Psoas muscle (tissue), 8 donors: ENCODE data around the gene TNRC6B. TPM values are rescaled to one million over a fixed set of nuclear protein-coding genes. Genes with fewer than 3 reads are reported as not detected.

Experiments
- ATAC-seq, 4 donors: fragments of 200-7000 bp; cut with Tn5 transposase; one replicate each; pipeline ENCODE4 v1.9.1; 2020; ENCODE audit warnings: moderate library complexity in 3 of 4, mild to moderate bottlenecking in 2 of 4
- DNase-seq, 2 donors: peaks; one replicate each; pipeline ENCODE4 v3.0.0-alpha.2; 2020
- H3K27ac ChIP-seq: fragments of 200-600 bp; one replicate; pipeline ENCODE4 v1.8.0; 2022
- H3K27me3 ChIP-seq, 3 donors: fragments of 200-600 bp in 1 of 3; one replicate each; pipeline versions ENCODE4 v1.6.1 to v1.8.0; 2013 to 2022; ENCODE audit warnings: low read length in 2 of 3, mild to moderate bottlenecking in 2 of 3, moderate library complexity in 1 of 3; ENCODE audit not compliant: insufficient read depth in 3 of 3
- H3K36me3 ChIP-seq, 2 donors: fragments of 200-600 bp in 1 of 2; one replicate each; pipeline versions ENCODE4 v1.6.1 to v1.8.0; 2013 to 2022; ENCODE audit warnings: low read depth in 1 of 2, mild to moderate bottlenecking in 1 of 2, moderate library complexity in 1 of 2; ENCODE audit not compliant: insufficient read depth in 1 of 2
- H3K4me1 ChIP-seq: fragments of 200-600 bp; one replicate; pipeline ENCODE4 v1.8.0; 2022
- H3K4me3 ChIP-seq: fragments of 200-600 bp; one replicate; pipeline ENCODE4 v1.8.0; 2022; ENCODE audit warnings: mild to moderate bottlenecking
- H3K9me3 ChIP-seq: fragments of 200-600 bp; one replicate; pipeline ENCODE4 v1.8.0; 2022
- WGBS, 3 donors: extraction: QIAGEN DNeasy Blood & Tissue Kit; methylation state at CpG; one replicate each; pipeline versions ENCODE4 v1.1.6 to v1.1.7; 2013; 5-methylcytosine and 5-hydroxymethylcytosine counted together
- intact Hi-C, 2 donors: fragments of 100-400 bp; cut with DNase I; formaldehyde crosslinking; loops; one replicate each; pipeline versions ENCODE4 v1.11.0 to v1.14.2; 2022
- polyA plus RNA-seq, 3 donors: library from polyadenylated mRNA; stranded (reverse); fragments of 200-250 nt; gene quantifications; one replicate each; pipeline ENCODE4 v1.2.3, GENCODE V29; 2013
- total RNA-seq, 4 donors: library from RNA; stranded (reverse); fragmentation: NEBNext Ultra II Directional in 2 of 4; extraction: Animal tissue kit (Norgen Biotek cat#: 25700) in 2 of 4; gene quantifications; one replicate each; pipeline versions ENCODE4 v1.2.1 to v1.2.4, GENCODE V29; 2021 to 2023
- TF ChIP-seq, protein P1 (sequence below): fragments of 200-600 bp; IDR thresholded peaks from one replicate; pipeline ENCODE4 v1.8.0; 2022; ENCODE audit warnings: antibody characterized with exemption
- donor health status: healthy with polysubstance abuse.
- donor health status: DM: no; HTN: no; CAD: no; lungs with moderate emphysema.
- donor health status: Bipolar disorder and iron deficiency.
- donor health status: healthy.
- donor health status: DM: yes; HTN: yes; CAD: no.
- donor health status: DM: no; HTN: no; CAD: no.
- donor health status: DM: no; HTN: no; CAD: no.
- donor health status: DM: yes; HTN: yes; CAD: no.

TNRC6B gene
- total and polyA plus RNA-seq, 7 donors = 2.2 to 49.4 (median 27.9) TPM

DNA sequence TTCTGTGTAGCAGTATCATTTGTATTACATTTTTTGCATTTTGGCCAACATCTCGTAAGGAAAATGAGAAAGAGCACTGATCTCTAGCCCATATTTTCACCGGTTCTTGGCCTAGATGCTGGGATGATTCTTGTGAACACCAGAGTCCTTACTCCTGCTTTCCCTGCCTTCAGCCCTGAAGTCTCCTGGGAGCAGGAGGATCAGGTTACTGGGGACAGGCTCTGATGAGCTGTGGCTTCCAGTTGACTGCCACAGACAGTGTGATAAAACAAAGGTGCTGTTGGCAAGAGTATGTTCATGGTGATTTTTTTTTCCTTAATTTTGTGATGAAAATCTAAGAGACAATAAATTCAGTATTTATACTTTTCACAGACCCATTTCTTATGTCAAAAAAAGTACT is 134.3 kb downstream of the TNRC6B start:
- 34 to 64% (median 54%) methylated on average over 2 of the region's 2 CpGs for WGBS, 3 donors
- TF ChIP-seq, protein P1, sequence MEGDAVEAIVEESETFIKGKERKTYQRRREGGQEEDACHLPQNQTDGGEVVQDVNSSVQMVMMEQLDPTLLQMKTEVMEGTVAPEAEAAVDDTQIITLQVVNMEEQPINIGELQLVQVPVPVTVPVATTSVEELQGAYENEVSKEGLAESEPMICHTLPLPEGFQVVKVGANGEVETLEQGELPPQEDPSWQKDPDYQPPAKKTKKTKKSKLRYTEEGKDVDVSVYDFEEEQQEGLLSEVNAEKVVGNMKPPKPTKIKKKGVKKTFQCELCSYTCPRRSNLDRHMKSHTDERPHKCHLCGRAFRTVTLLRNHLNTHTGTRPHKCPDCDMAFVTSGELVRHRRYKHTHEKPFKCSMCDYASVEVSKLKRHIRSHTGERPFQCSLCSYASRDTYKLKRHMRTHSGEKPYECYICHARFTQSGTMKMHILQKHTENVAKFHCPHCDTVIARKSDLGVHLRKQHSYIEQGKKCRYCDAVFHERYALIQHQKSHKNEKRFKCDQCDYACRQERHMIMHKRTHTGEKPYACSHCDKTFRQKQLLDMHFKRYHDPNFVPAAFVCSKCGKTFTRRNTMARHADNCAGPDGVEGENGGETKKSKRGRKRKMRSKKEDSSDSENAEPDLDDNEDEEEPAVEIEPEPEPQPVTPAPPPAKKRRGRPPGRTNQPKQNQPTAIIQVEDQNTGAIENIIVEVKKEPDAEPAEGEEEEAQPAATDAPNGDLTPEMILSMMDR = no peak
- peaks cover 13 to 99% of the 10 kb centered on the region in 2 donors for H3K36me3 ChIP-seq
- no peak overlapping the region for H3K27ac ChIP-seq
- ATAC-seq = peak; percentile 55 to 80 (median 70)
- H3K27me3 ChIP-seq = no peaks in the 10 kb centered on the region
- no peaks in the 10 kb centered on the region for H3K9me3 ChIP-seq
- H3K4me1 ChIP-seq = peaks cover 19% of the 10 kb centered on the region
- no peak for DNase-seq
- intact Hi-C loops = no loop called here
- no peak overlapping the region for H3K4me3 ChIP-seq

DNA sequence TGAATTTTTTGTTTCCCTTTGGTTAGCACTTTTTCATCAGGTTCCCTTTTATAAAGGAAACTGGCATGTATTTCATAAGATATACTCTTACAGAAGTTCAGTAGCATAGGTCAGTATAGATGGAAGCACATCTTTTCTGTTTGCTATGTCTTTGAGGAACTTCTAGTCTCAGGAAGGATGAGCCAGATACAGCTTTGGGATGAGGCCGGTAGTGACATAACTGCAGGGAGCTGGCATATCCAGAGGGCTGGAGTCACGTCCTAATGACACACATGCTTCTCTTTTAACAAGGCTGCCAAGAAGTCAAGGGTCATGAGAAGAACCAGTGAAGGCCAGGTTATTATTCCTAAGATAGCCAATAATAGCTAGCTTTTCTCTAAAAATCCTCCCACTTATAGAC is 135.3 kb downstream of the TNRC6B start:
- H3K9me3 ChIP-seq = no peaks in the 10 kb centered on the region
- H3K27ac ChIP-seq = no peak overlapping the region
- intact Hi-C loops = no loop called here
- H3K36me3 ChIP-seq = peaks cover 6 to 99% of the 10 kb centered on the region in 2 donors
- ATAC-seq = peak in 2 of 4 donors; percentile 28 to 55
- no peaks in the 10 kb centered on the region for H3K27me3 ChIP-seq
- WGBS, 3 donors = 14 to 36% (median 21%) methylated on average over 2 of the region's 2 CpGs
- TF ChIP-seq, protein P1 = no peak
- no peak for DNase-seq
- H3K4me3 ChIP-seq = no peak overlapping the region
- peaks cover 19% of the 10 kb centered on the region for H3K4me1 ChIP-seq

DNA sequence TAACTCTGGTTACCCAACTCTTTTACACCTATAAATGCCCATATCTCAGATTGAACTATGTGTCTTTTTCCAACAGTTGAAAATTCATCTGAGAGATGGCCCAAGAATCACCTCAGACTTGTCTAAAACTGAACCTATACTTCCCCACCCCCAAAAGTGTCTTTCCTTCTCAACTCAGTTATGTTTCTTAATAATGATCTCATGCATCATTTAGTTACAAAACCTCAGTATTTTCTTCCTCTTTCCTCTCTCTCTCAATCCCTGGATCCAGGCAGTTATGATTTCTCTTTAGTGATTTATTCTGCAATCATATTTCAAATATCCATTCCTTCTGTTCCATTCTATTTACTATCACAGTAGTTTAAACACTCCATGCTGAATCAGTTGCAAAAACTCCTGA is 136.3 kb downstream of the TNRC6B start:
- Histone ChIP-seq H3K36me3 (peaks cover 6 to 99% of the 10 kb centered on the region in 2 donors), H3K4me1 (peaks cover 19% of the 10 kb centered on the region), H3K4me3 (no peak overlapping the region), H3K27ac (no peak overlapping the region), H3K9me3 (no peaks in the 10 kb centered on the region), H3K27me3 (no peaks in the 10 kb centered on the region)
- TF ChIP-seq, protein P1 = no peak
- intact Hi-C loops = no loop called here
- DNase-seq (no peak), ATAC-seq (no peak)

DNA sequence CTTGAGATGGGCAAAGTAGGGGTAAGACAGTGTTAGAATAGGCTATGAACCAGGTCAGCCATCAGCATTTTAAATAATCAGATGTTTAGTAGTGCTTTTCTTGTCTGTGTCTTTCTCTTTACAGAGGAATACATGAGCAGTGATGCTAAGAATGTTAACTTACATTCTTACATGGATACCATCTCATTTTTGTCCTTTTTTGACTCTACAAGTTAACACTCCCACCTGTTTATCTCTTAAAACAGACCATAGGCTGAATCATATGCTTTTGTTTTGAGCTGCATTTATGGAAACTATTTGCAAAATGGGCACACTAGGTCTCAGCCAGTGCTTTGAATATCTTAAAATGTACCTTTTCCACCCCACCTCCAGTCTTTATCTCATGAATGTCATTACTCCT is 143.0 kb downstream of the TNRC6B start:
- Histone ChIP-seq H3K27ac (no peak overlapping the region), H3K27me3 (no peaks in the 10 kb centered on the region), H3K4me3 (no peak overlapping the region), H3K9me3 (no peaks in the 10 kb centered on the region), H3K4me1 (no peaks in the 10 kb centered on the region), H3K36me3 (peaks cover 7 to 99% of the 10 kb centered on the region in 2 donors)
- intact Hi-C loops = no loop called here
- ATAC-seq (no peak), DNase-seq (no peak)
- TF ChIP-seq, protein P1 = no peak

DNA sequence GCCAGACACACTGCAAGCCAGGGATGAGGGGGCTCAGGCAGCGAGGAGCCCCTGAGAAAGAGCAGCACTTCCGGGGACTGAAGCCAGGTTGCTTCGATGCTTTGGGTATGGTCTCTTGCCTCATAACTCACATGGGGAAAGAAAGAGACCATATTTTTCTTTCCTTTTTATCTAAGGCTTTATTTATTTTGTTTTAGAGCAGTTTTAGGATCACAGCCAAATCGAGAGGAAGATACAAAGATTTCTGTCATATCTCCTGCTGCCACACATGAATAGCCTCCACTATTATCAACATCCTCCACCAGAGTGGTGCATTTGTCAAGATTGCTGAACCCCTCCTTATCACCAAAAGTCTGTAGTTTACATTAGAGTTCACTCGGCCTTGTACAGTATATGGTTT is 144.3 kb downstream of the TNRC6B start:
- intact Hi-C loops = no loop called here
- Histone ChIP-seq H3K4me1 (no peaks in the 10 kb centered on the region), H3K4me3 (no peak overlapping the region), H3K36me3 (peaks cover 3 to 91% of the 10 kb centered on the region in 2 donors), H3K9me3 (no peaks in the 10 kb centered on the region), H3K27me3 (no peaks in the 10 kb centered on the region), H3K27ac (no peak overlapping the region)
- TF ChIP-seq, protein P1 = no peak
- DNase-seq (no peak), ATAC-seq (no peak)
- WGBS, 3 donors = 89 to 93% (median 91%) methylated on average over 5 of the region's 5 CpGs
